Measurements from ENCODE around the gene C1orf87.

Gene C1orf87

DNA sequence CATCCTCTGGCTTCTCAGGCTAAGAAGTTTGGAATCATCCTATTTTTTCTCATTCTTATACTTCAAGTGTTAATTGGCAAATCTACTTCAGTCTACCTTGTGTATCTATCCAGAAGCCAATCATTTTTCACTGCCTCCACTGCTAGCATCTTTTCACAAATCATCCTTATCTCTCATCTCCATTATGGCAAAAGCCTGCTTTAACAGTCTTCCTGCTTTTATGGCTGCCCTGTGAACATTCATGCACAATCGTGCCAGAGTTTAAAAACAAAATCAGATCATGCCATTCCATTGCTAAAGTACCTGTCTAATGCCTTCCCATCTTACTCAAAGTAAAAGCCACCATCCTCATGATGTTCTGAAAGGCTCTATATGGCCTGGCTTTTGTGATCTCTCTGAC is 127.8 kb downstream of the C1orf87 start:
- FAIRE-seq = no peak
